Natural killer cell treated with Interleukin-12 subunit alpha and Interleukin-12 subunit beta and Interleukin-15 and Interleukin-18, amount 100 ng/mL, for 72 hours (primary cell): Measurements from ENCODE around the gene NFYA. TPM values are rescaled to one million over a fixed set of nuclear protein-coding genes. Genes with fewer than 3 reads are reported as not detected.

Experiments
- ATAC-seq, 2 donors: fragments of 150-1000 bp; cut with Tn5 transposase in 1 of 2; sonication (Bioruptor Pico), chemical (Tn5 transposase) in 1 of 2; 2 replicates each; pipeline ENCODE4 v1.10.0; 2021
- DNase-seq: peaks from one replicate; pipeline ENCODE4 v3.0.0; 2022; ENCODE audit warnings: low spot score
- H3K27ac Mint-ChIP-seq, 2 donors: 1 replicate in 1 of 2; 2 replicates in 1 of 2; pipeline ENCODE4 v1.8.0; 2022; ENCODE audit warnings: mixed read lengths in 2 of 2, mild to moderate bottlenecking in 1 of 2, moderate library complexity in 1 of 2
- H3K27me3 Mint-ChIP-seq, 2 donors: 1 replicate in 1 of 2; 2 replicates in 1 of 2; pipeline ENCODE4 v1.8.0; 2022; ENCODE audit warnings: mixed read lengths in 2 of 2
- H3K36me3 Mint-ChIP-seq: one replicate; pipeline ENCODE4 v1.8.0; 2022; ENCODE audit warnings: mixed read lengths
- H3K4me1 Mint-ChIP-seq, 2 donors: 1 replicate in 1 of 2; 2 replicates in 1 of 2; pipeline ENCODE4 v1.8.0; 2022; ENCODE audit warnings: low read depth in 2 of 2, mixed read lengths in 2 of 2, mild to moderate bottlenecking in 1 of 2
- H3K4me3 Mint-ChIP-seq: one replicate; pipeline ENCODE4 v1.8.0; 2022; ENCODE audit warnings: mixed read lengths
- H3K9me3 Mint-ChIP-seq: 2 replicates; pipeline ENCODE4 v1.8.0; 2022; ENCODE audit warnings: mixed read lengths
- total RNA-seq, 2 donors: library from RNA; stranded (reverse); gene quantifications; one replicate each; pipeline ENCODE4 v1.2.3, GENCODE V29; 2022

The NFYA gene
- total RNA-seq, 2 donors from 2014 or later: 21.6 to 27.7 TPM

GRCh38 chr6:41071923-41072835 is 595 bp upstream of the NFYA start, which contains the start of gene OARD1:
OARD1 (minus strand) TSS chr6:41072356; CDS start chr6:41071634, 722 bp downstream.
- peaks cover 23 to 51% of the 10 kb centered on the region in 2 donors for H3K4me1 Mint-ChIP-seq
- DNase-seq (peak; percentile 100), ATAC-seq (peak; percentile 84 to 86)
- H3K27me3 Mint-ChIP-seq: no peaks in the 10 kb centered on the region
- peaks cover 23% of the 10 kb centered on the region for H3K36me3 Mint-ChIP-seq
- peak within 1 kb of the TSS; percentile 98 for H3K27ac Mint-ChIP-seq
- H3K4me3 Mint-ChIP-seq: peak within 1 kb of the TSS; percentile 90
- H3K9me3 Mint-ChIP-seq: no peaks in the 10 kb centered on the region

GRCh38 chr6:41073203-41073967 is 611 bp downstream of the NFYA start:
- peak; percentile 26 to 37 for ATAC-seq
- peak; percentile 89 for DNase-seq
- H3K27me3 Mint-ChIP-seq: no peaks in the 10 kb centered on the region
- no peaks in the 10 kb centered on the region for H3K9me3 Mint-ChIP-seq
- peak overlapping the region; percentile 94 for H3K4me3 Mint-ChIP-seq
- peaks cover 23 to 41% of the 10 kb centered on the region in 2 donors for H3K4me1 Mint-ChIP-seq
- H3K27ac Mint-ChIP-seq: peak overlapping the region; percentile 98
- peaks cover 16% of the 10 kb centered on the region for H3K36me3 Mint-ChIP-seq

GRCh38 chr6:41073968-41074691 is 1.4 kb downstream of the NFYA start:
- Mint-ChIP-seq H3K4me3 (peak overlapping the region; percentile 94), H3K27ac (peak overlapping the region; percentile 90 to 91), H3K36me3 (peaks cover 13% of the 10 kb centered on the region), H3K9me3 (no peaks in the 10 kb centered on the region), H3K27me3 (no peaks in the 10 kb centered on the region), H3K4me1 (peaks cover 23 to 41% of the 10 kb centered on the region in 2 donors)
- DNase-seq (no peak), ATAC-seq (no peak)

GRCh38 chr6:41074692-41075436 is 2.1 kb downstream of the NFYA start:
- DNase-seq: no peak
- no peak for ATAC-seq
- no peaks in the 10 kb centered on the region for H3K9me3 Mint-ChIP-seq
- H3K4me1 Mint-ChIP-seq: peaks cover 23 to 41% of the 10 kb centered on the region in 2 donors
- H3K4me3 Mint-ChIP-seq: peak overlapping the region; percentile 94
- no peaks in the 10 kb centered on the region for H3K27me3 Mint-ChIP-seq
- H3K36me3 Mint-ChIP-seq: peaks cover 13% of the 10 kb centered on the region
- peak overlapping the region; percentile 90 to 91 for H3K27ac Mint-ChIP-seq

GRCh38 chr6:41075651-41076626 is 3.2 kb downstream of the NFYA start:
- Mint-ChIP-seq H3K4me1 (peaks cover 30 to 43% of the 10 kb centered on the region in 2 donors), H3K27me3 (no peaks in the 10 kb centered on the region), H3K4me3 (peak overlapping the region; percentile 94), H3K9me3 (no peaks in the 10 kb centered on the region), H3K36me3 (peaks cover 21% of the 10 kb centered on the region), H3K27ac (peak overlapping the region; percentile 90 to 91)
- no peak for ATAC-seq
- no peak for DNase-seq

- Mint-ChIP-seq H3K27me3 (no peaks in the 10 kb centered on the region), H3K36me3 (peaks cover 22% of the 10 kb centered on the region), H3K9me3 (no peaks in the 10 kb centered on the region), H3K4me1 (peaks cover 36 to 40% of the 10 kb centered on the region in 2 donors), H3K27ac (no peak overlapping the region), H3K4me3 (no peak overlapping the region)
- no peak for ATAC-seq
- no peak for DNase-seq
Measured at GRCh38 chr6:41077536-41077935, 4.8 kb downstream of the NFYA start.

GRCh38 chr6:41078101-41078500 is 5.3 kb downstream of the NFYA start:
- DNase-seq (no peak), ATAC-seq (no peak)
- no peak overlapping the region for H3K27ac Mint-ChIP-seq
- no peaks in the 10 kb centered on the region for H3K9me3 Mint-ChIP-seq
- peaks cover 22% of the 10 kb centered on the region for H3K36me3 Mint-ChIP-seq
- H3K4me3 Mint-ChIP-seq: no peak overlapping the region
- peaks cover 40 to 44% of the 10 kb centered on the region in 2 donors for H3K4me1 Mint-ChIP-seq
- H3K27me3 Mint-ChIP-seq: no peaks in the 10 kb centered on the region

- DNase-seq (no peak), ATAC-seq (no peak)
- H3K9me3 Mint-ChIP-seq: no peaks in the 10 kb centered on the region
- H3K27ac Mint-ChIP-seq: peak overlapping the region; percentile 80 to 88
- no peaks in the 10 kb centered on the region for H3K27me3 Mint-ChIP-seq
- peaks cover 39 to 41% of the 10 kb centered on the region in 2 donors for H3K4me1 Mint-ChIP-seq
- peaks cover 22% of the 10 kb centered on the region for H3K36me3 Mint-ChIP-seq
- H3K4me3 Mint-ChIP-seq: no peak overlapping the region
Measured at GRCh38 chr6:41079080-41079479, 6.3 kb downstream of the NFYA start.

GRCh38 chr6:41080621-41081020 is 7.8 kb downstream of the NFYA start:
- Mint-ChIP-seq H3K4me1 (peaks cover 25% of the 10 kb centered on the region in 2 donors), H3K4me3 (peak overlapping the region; percentile 62), H3K9me3 (no peaks in the 10 kb centered on the region), H3K36me3 (peaks cover 26% of the 10 kb centered on the region), H3K27ac (peak overlapping the region; percentile 80 to 88), H3K27me3 (no peaks in the 10 kb centered on the region)
- ATAC-seq (peak in 1 of 2 donors; percentile 66), DNase-seq (no peak)

GRCh38 chr6:41083072-41083471 is 10.3 kb downstream of the NFYA start:
- H3K27ac Mint-ChIP-seq: peak overlapping the region in 1 of 2 donors; percentile 57
- peaks cover 34% of the 10 kb centered on the region for H3K36me3 Mint-ChIP-seq
- peaks cover 18 to 20% of the 10 kb centered on the region in 2 donors for H3K4me1 Mint-ChIP-seq
- DNase-seq: no peak
- no peaks in the 10 kb centered on the region for H3K9me3 Mint-ChIP-seq
- H3K27me3 Mint-ChIP-seq: no peaks in the 10 kb centered on the region
- no peak for ATAC-seq
- no peak overlapping the region for H3K4me3 Mint-ChIP-seq

GRCh38 chr6:41085182-41085581 is 12.4 kb downstream of the NFYA start:
- ATAC-seq: no peak
- Mint-ChIP-seq H3K9me3 (no peaks in the 10 kb centered on the region), H3K4me1 (peaks cover 16 to 19% of the 10 kb centered on the region in 2 donors), H3K27ac (no peak overlapping the region), H3K27me3 (no peaks in the 10 kb centered on the region), H3K36me3 (peaks cover 29% of the 10 kb centered on the region), H3K4me3 (no peak overlapping the region)
- no peak for DNase-seq

GRCh38 chr6:41088451-41088850 is 15.7 kb downstream of the NFYA start:
- H3K27me3 Mint-ChIP-seq: no peaks in the 10 kb centered on the region
- peaks cover 31% of the 10 kb centered on the region for H3K36me3 Mint-ChIP-seq
- no peak overlapping the region for H3K4me3 Mint-ChIP-seq
- no peak for DNase-seq
- no peak for ATAC-seq
- H3K27ac Mint-ChIP-seq: no peak overlapping the region
- H3K4me1 Mint-ChIP-seq: peaks cover 0 to 2% of the 10 kb centered on the region in 2 donors
- no peaks in the 10 kb centered on the region for H3K9me3 Mint-ChIP-seq
